Gastroesophageal sphincter (tissue), 3 donors: Measurements from ENCODE around the gene CDK12.

Experiments
- POLR2A ChIP-seq, 2 donors: fragments of 450-650 bp; IDR thresholded peaks; one replicate each; pipeline ENCODE4 v1.6.1; 2017; ENCODE audit warnings: antibody characterized with exemption in 2 of 2, mild to moderate bottlenecking in 2 of 2, moderate library complexity in 1 of 2
- POLR2AphosphoS5 ChIP-seq: sonication (generic); formaldehyde crosslinking; IDR thresholded peaks from one replicate; pipeline ENCODE4 v1.6.1; 2017; ENCODE audit warnings: antibody characterized with exemption
- TF ChIP-seq, protein P1 (sequence below), 4 experiments: fragments of 200-600 bp in 2 of 4; fragments of 450-650 bp in 2 of 4; sonication (generic) in 1 of 4; IDR thresholded peaks; one replicate each; pipeline ENCODE4 v1.5.1; 2017 to 2019; ENCODE audit warnings: antibody characterized with exemption in 4 of 4, mild to moderate bottlenecking in 2 of 4, moderate library complexity in 2 of 4

DNA sequence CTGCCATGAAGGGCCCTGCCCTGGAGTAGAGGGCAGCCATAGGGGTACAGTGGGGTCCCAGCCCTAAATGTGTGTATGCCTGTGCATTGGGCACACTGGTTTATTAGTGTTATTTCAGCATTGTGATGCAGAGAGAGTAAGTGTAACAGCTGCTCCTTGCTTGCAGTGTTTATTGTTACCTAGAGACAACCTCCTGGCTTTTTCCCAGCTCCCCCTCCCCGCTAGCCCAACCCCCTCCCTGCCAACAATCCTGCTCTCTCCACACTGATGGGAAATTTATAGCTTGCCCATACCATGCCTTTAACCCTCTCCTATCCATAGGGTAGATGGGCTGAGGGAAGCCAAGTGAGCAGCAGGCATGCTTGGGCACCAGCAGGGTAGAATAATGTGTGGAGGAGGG lies 95.1 kb downstream of the CDK12 start:
- TF ChIP-seq, protein P1, sequence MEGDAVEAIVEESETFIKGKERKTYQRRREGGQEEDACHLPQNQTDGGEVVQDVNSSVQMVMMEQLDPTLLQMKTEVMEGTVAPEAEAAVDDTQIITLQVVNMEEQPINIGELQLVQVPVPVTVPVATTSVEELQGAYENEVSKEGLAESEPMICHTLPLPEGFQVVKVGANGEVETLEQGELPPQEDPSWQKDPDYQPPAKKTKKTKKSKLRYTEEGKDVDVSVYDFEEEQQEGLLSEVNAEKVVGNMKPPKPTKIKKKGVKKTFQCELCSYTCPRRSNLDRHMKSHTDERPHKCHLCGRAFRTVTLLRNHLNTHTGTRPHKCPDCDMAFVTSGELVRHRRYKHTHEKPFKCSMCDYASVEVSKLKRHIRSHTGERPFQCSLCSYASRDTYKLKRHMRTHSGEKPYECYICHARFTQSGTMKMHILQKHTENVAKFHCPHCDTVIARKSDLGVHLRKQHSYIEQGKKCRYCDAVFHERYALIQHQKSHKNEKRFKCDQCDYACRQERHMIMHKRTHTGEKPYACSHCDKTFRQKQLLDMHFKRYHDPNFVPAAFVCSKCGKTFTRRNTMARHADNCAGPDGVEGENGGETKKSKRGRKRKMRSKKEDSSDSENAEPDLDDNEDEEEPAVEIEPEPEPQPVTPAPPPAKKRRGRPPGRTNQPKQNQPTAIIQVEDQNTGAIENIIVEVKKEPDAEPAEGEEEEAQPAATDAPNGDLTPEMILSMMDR (IDR thresholded peaks at IDR 0.05): no peak
- TF ChIP-seq POLR2A (IDR thresholded peaks at IDR 0.05) (no peak), POLR2AphosphoS5 (no peak)
